GM12801 (cell line): ENCODE measurements around the gene AJUBA.

ENCODE experiments used
- TF ChIP-seq, protein P1 (sequence below): IDR thresholded peaks from one replicate; pipeline ENCODE4 v1.5.1; 2011; ENCODE audit warnings: control low read depth; ENCODE audit not compliant: insufficient read length; ENCODE audit errors: extremely low read depth

The AJUBA gene

GRCh38 chr14:22929961-22930364, 52.4 kb downstream of the AJUBA start:
- TF ChIP-seq, protein P1, sequence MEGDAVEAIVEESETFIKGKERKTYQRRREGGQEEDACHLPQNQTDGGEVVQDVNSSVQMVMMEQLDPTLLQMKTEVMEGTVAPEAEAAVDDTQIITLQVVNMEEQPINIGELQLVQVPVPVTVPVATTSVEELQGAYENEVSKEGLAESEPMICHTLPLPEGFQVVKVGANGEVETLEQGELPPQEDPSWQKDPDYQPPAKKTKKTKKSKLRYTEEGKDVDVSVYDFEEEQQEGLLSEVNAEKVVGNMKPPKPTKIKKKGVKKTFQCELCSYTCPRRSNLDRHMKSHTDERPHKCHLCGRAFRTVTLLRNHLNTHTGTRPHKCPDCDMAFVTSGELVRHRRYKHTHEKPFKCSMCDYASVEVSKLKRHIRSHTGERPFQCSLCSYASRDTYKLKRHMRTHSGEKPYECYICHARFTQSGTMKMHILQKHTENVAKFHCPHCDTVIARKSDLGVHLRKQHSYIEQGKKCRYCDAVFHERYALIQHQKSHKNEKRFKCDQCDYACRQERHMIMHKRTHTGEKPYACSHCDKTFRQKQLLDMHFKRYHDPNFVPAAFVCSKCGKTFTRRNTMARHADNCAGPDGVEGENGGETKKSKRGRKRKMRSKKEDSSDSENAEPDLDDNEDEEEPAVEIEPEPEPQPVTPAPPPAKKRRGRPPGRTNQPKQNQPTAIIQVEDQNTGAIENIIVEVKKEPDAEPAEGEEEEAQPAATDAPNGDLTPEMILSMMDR: no peak

GRCh38 chr14:22929104-22929960, 53.0 kb downstream of the AJUBA start, which contains the start of gene PRMT5:
TSS of gene PRMT5 (minus strand) at chr14:22929376. CDS start at chr14:22929361, 15 bp downstream.
- TF ChIP-seq, protein P1: no peak

GRCh38 chr14:22928237-22929103, 53.9 kb downstream of the AJUBA start:
- TF ChIP-seq, protein P1: no peak

DNA sequence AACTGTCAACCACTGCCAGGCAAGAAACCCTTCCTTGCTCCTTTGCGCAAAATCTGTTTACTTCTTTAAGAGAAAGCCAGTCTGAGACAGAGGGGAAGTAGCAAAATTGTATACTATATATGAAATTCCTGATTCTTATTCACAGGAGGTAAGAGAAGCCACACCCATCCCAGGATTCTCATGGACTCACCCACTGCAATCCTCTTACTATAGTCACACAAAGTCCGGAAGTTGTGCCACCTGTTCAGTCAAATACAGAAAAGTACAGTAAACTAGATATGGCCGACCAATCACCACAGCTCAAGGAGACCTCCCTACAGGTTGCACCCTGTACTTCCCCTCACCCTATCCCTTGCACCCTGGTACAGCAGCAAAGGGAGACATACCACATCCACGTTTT, 56.0 kb downstream of the AJUBA start:
- TF ChIP-seq, protein P1: no peak

- TF ChIP-seq, protein P1: no peak
Measured at GRCh38 chr14:22925513-22925912, 56.8 kb downstream of the AJUBA start.

GRCh38 chr14:22923746-22924145, 58.6 kb downstream of the AJUBA start:
- TF ChIP-seq, protein P1: no peak

DNA sequence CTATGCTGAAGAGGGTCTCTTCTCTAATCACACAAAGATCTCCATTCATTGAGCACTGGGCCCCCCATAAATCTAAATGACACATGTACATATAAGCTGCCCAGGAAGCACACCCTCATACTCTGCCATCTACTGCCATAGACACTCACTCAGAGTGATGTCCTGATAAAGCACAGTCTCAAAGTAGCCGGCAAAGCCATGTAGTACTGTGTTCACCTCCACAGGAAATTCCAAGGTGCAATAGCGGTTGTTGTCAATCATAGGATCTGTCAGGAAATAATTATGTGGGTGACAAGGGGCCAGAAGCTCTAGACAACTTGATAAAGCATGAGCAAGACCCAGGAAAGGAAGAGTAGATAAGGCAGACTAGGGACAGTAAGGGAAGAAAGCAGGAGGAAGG, 60.1 kb downstream of the AJUBA start:
- TF ChIP-seq, protein P1: no peak
